Epidermal melanocyte (primary cell): ENCODE measurements around the gene BRD1.
A peak's percentile ranks its signal among the peaks of the same experiment; 100 is the strongest.

Experiments used
- DNase-seq: peaks from one replicate; pipeline ENCODE4 v3.0.0; 2011; ENCODE audit warnings: low spot score; ENCODE audit not compliant: insufficient read length

The BRD1 gene

GRCh38 chr22:49803737-49804375 lies 23.8 kb downstream of the BRD1 start:
- no peak for DNase-seq

GRCh38 chr22:49803134-49803533 lies 24.5 kb downstream of the BRD1 start:
- DNase-seq = no peak

- DNase-seq = no peak
Measured at GRCh38 chr22:49801391-49802060, 26.1 kb downstream of the BRD1 start.

GRCh38 chr22:49800408-49801238 lies 27.1 kb downstream of the BRD1 start:
- DNase-seq = no peak

GRCh38 chr22:49799431-49800075 lies 28.1 kb downstream of the BRD1 start:
- no peak for DNase-seq

- DNase-seq = no peak
Measured at GRCh38 chr22:49798486-49799151, 29.1 kb downstream of the BRD1 start.

GRCh38 chr22:49797706-49798105 lies 30.0 kb downstream of the BRD1 start:
- DNase-seq = no peak

- no peak for DNase-seq
Measured at GRCh38 chr22:49796596-49797270, 30.9 kb downstream of the BRD1 start.

GRCh38 chr22:49795521-49795920 lies 32.2 kb downstream of the BRD1 start:
- no peak for DNase-seq

- no peak for DNase-seq
Measured at GRCh38 chr22:49793871-49794270, 33.8 kb downstream of the BRD1 start.

GRCh38 chr22:49793296-49793695 lies 34.4 kb downstream of the BRD1 start:
- DNase-seq = no peak

- DNase-seq = no peak
Measured at GRCh38 chr22:49792107-49792506, 35.6 kb downstream of the BRD1 start.

GRCh38 chr22:49791682-49792081 lies 36.0 kb downstream of the BRD1 start:
- DNase-seq = no peak

GRCh38 chr22:49790912-49791311 lies 36.8 kb downstream of the BRD1 start:
- DNase-seq = no peak

- DNase-seq = peak; percentile 80
Measured at GRCh38 chr22:49789289-49790141, 38.2 kb downstream of the BRD1 start.

- DNase-seq = peak; percentile 81
Measured at GRCh38 chr22:49788504-49788903, 39.2 kb downstream of the BRD1 start.

GRCh38 chr22:49787861-49788260 lies 39.8 kb downstream of the BRD1 start:
- no peak for DNase-seq

GRCh38 chr22:49786976-49787706 lies 40.5 kb downstream of the BRD1 start:
- DNase-seq = no peak

GRCh38 chr22:49785841-49786471 lies 41.7 kb downstream of the BRD1 start:
- DNase-seq = no peak
